Right lobe of liver (tissue), 6 donors: ENCODE measurements around the gene BSG. TPM values are rescaled to one million over a fixed set of nuclear protein-coding genes. Genes with fewer than 3 reads are reported as not detected.
A peak's percentile ranks its signal among the peaks of the same experiment; 100 is the strongest.

Experiments
- ATAC-seq, 4 donors: fragments of 200-7000 bp; cut with Tn5 transposase; one replicate each; pipeline ENCODE4 v1.9.1; 2020; ENCODE audit warnings: mild to moderate bottlenecking in 4 of 4, moderate library complexity in 4 of 4
- DNase-seq, 3 donors: peaks; one replicate each; pipeline ENCODE4 v3.0.0-alpha.2; 2020
- H3K27ac ChIP-seq, 3 donors: fragments of 200-600 bp; one replicate each; pipeline ENCODE4 v1.8.0; 2022
- H3K27me3 ChIP-seq, 2 donors: fragments of 200-600 bp; one replicate each; pipeline ENCODE4 v1.8.0; 2022
- H3K36me3 ChIP-seq, 4 donors: fragments of 200-600 bp; sonication (generic) in 1 of 4; one replicate each; pipeline versions ENCODE4 v1.5.1 to v1.8.0; 2017 to 2022; ENCODE audit warnings: control low read depth in 1 of 4
- H3K4me1 ChIP-seq, 4 donors: fragments of 200-600 bp; sonication (generic) in 1 of 4; one replicate each; pipeline versions ENCODE4 v1.5.1 to v1.8.0; 2017 to 2022; ENCODE audit warnings: control low read depth in 1 of 4
- H3K4me3 ChIP-seq, 3 donors: fragments of 200-600 bp; one replicate each; pipeline ENCODE4 v1.8.0; 2022
- H3K9me3 ChIP-seq, 4 donors: fragments of 200-600 bp; sonication (generic) in 1 of 4; one replicate each; pipeline versions ENCODE4 v1.5.1 to v1.8.0; 2017 to 2022; ENCODE audit warnings: control low read depth in 1 of 4
- CTCF ChIP-seq, 4 donors: fragments of 200-600 bp in 3 of 4; fragments of 450-650 bp in 1 of 4; IDR thresholded peaks; one replicate each; pipeline versions ENCODE4 v1.5.1 to v1.8.0; 2016 to 2022; ENCODE audit warnings: antibody characterized with exemption in 4 of 4, mild to moderate bottlenecking in 2 of 4
- POLR2A ChIP-seq: fragments of 450-650 bp; IDR thresholded peaks from one replicate; pipeline ENCODE4 v1.6.1; 2017; ENCODE audit warnings: antibody characterized with exemption, mild to moderate bottlenecking
- WGBS: methylation state at CpG from one replicate; pipeline ENCODE4 v1.1.6; 2018; ENCODE audit warnings: low coverage, low lambda C conversion rate; ENCODE audit not compliant: insufficient coverage; ENCODE audit errors: missing lambda C conversion rate; 5-methylcytosine and 5-hydroxymethylcytosine counted together
- intact Hi-C, 2 donors: fragments of 100-400 bp; cut with DNase I; formaldehyde crosslinking; loops; one replicate each; pipeline versions ENCODE4 v1.11.2 to v1.14.1; 2022
- total RNA-seq, 6 experiments: library from RNA; depleted of rRNA in 2 of 6; stranded (reverse); fragments of >200 nt in 2 of 6; fragmentation: NEBNext Ultra II Directional in 3 of 6; extraction: Animal tissue kit (Norgen Biotek cat#: 25700) in 3 of 6; gene quantifications; one replicate each; pipeline versions ENCODE4 v1.1.0 to v1.2.4, GENCODE V29; 2016 to 2023
- donor health status: DM: no; HTN: yes; CAD: no.
- donor health status: DM: no; HTN: no; CAD: no.
- donor health status: DM: no; HTN: no; CAD: no.
- donor health status: DM: no; HTN: yes; CAD: no.
- donor health status: DM: no; HTN: yes; CAD: no.

The BSG gene
- total RNA-seq, 6 experiments from 2014 or later, result 88.6 to 369 (median 124) TPM

- no peak overlapping the region for H3K4me3 ChIP-seq
- H3K36me3 ChIP-seq, result peaks cover 0 to 31% (median 10%) of the 10 kb centered on the region in 4 donors
- intact Hi-C loops, result no loop called here
- H3K27ac ChIP-seq, result no peak overlapping the region
- 87% methylated on average over 7 of the region's 58 CpGs for WGBS
- H3K27me3 ChIP-seq, result no peaks in the 10 kb centered on the region
- H3K4me1 ChIP-seq, result no peaks in the 10 kb centered on the region
- no peaks in the 10 kb centered on the region for H3K9me3 ChIP-seq
- DNase-seq, result peak in 1 of 3 donors; percentile 51
- ATAC-seq, result peak in 1 of 4 donors; percentile 9
- TF ChIP-seq CTCF (IDR thresholded peaks at IDR 0.05), result no peak
- no peak for TF ChIP-seq POLR2A
Measured at GRCh38 chr19:616747-617526, 44.5 kb downstream of the BSG start.

GRCh38 chr19:617551-618246 lies 45.3 kb downstream of the BSG start:
- no peak for TF ChIP-seq CTCF (IDR thresholded peaks at IDR 0.05)
- no peak for TF ChIP-seq POLR2A
- 96% methylated on average over 5 of the region's 29 CpGs for WGBS
- no peaks in the 10 kb centered on the region for H3K9me3 ChIP-seq
- intact Hi-C loops, result no loop called here
- no peaks in the 10 kb centered on the region for H3K4me1 ChIP-seq
- peaks cover 0 to 32% (median 10%) of the 10 kb centered on the region in 4 donors for H3K36me3 ChIP-seq
- ATAC-seq, result peak in 1 of 4 donors; percentile 14
- no peak overlapping the region for H3K4me3 ChIP-seq
- no peaks in the 10 kb centered on the region for H3K27me3 ChIP-seq
- peak in 1 of 3 donors; percentile 31 for DNase-seq
- no peak overlapping the region for H3K27ac ChIP-seq

GRCh38 chr19:618247-618619 lies 45.8 kb downstream of the BSG start:
- intact Hi-C loops, result no loop called here
- DNase-seq (peak in 1 of 3 donors; percentile 52), ATAC-seq (no peak)
- no peak overlapping the region for H3K4me3 ChIP-seq
- no peak overlapping the region for H3K27ac ChIP-seq
- no CpG with 5 or more reads among the region's 19 CpGs for WGBS
- peaks cover 0 to 32% (median 10%) of the 10 kb centered on the region in 4 donors for H3K36me3 ChIP-seq
- H3K27me3 ChIP-seq, result no peaks in the 10 kb centered on the region
- H3K4me1 ChIP-seq, result no peaks in the 10 kb centered on the region
- H3K9me3 ChIP-seq, result no peaks in the 10 kb centered on the region
- TF ChIP-seq CTCF (IDR thresholded peaks at IDR 0.05), result no peak
- no peak for TF ChIP-seq POLR2A

- Histone ChIP-seq H3K27ac (no peak overlapping the region), H3K4me1 (no peaks in the 10 kb centered on the region), H3K36me3 (peaks cover 0 to 37% (median 10%) of the 10 kb centered on the region in 4 donors), H3K4me3 (no peak overlapping the region), H3K9me3 (no peaks in the 10 kb centered on the region), H3K27me3 (no peaks in the 10 kb centered on the region)
- WGBS, result no CpG with 5 or more reads among the region's 27 CpGs
- no peak for ATAC-seq
- DNase-seq, result peak in 1 of 3 donors; percentile 51
- intact Hi-C loops, result no loop called here
- no peak for TF ChIP-seq POLR2A
- no peak for TF ChIP-seq CTCF (IDR thresholded peaks at IDR 0.05)
Measured at GRCh38 chr19:618674-619285, 46.4 kb downstream of the BSG start.
